Fibroblast of skin of scalp (primary cell): ENCODE data around the gene MAP1LC3A. TPM values are rescaled to one million over a fixed set of nuclear protein-coding genes. Genes with fewer than 3 reads are reported as not detected.
"Not testable (repeated sequence)": the region's sequence is repeated elsewhere in the genome, so short reads cannot be mapped to it uniquely, and the experiment has no call there.

Source experiments
- DNase-seq: peaks from one replicate; pipeline ENCODE4 v3.0.0-alpha.2; 2013
- polyA plus RNA-seq, 2 experiments: library from polyadenylated mRNA; unstranded; fragments of 120-200 nt; gene quantifications; one replicate each; pipeline ENCODE4 v1.2.1, GENCODE V29; 2013; ENCODE audit not compliant: insufficient read length in 2 of 2

MAP1LC3A gene
- polyA plus RNA-seq (2013, experiment 1 of 2; ENCODE audit: insufficient read length): 62.1 TPM
- polyA plus RNA-seq (2013, experiment 2 of 2; ENCODE audit: insufficient read length): 59.8 TPM

DNA sequence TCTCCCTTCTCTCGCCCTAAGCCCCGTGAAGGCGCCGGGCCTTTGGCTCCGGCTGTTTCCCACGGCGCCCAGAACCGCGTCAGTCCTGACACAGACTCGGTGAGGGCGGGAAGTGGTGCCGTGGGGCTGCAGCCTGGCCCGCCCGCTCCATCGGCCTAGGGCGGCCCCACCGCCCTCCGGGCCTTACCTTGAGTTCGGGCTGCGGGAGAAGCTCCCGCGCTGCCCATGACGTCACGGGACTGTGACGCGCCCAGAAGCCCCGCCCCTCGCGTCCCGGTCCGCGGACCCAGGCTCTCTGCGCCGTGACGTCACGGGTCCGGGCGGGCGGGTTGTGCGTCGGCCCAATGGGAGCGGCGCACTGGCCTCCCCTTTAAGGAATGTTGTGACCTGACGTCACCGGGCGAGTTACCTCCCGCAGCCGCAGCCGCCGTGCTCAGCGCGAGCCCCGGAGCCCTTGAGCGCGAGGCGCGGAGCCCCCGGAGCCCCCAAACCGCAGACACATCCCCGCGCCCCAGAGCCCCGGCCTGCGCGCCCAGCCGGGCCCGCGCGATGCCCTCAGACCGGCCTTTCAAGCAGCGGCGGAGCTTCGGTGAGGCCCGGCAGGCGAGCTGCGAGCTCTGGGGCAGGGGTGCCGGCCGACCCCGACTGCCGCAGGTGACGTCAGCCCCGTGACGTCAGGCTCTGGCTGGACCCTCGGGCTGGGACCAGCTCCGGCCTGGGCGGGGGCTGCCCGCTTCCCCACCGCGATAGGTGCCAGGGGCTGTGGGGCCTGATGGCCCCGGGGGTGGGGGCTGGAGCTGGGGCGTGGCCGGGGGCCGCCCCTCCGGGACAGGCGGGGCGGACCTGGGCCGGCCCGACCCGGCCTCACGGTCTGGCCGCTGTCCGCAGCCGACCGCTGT is at the start of gene MAP1LC3A:
Gene MAP1LC3A, plus strand, starts transcription at position 399 of the 899 bp plus-strand sequence. Its CDS starts 151 bp downstream, at position 550.
- DNase-seq: peak; percentile 98

- no peak for DNase-seq
These were observed 47.9 kb upstream of the MAP1LC3A start for GRCh38 chr20:34510575-34510974.

DNA sequence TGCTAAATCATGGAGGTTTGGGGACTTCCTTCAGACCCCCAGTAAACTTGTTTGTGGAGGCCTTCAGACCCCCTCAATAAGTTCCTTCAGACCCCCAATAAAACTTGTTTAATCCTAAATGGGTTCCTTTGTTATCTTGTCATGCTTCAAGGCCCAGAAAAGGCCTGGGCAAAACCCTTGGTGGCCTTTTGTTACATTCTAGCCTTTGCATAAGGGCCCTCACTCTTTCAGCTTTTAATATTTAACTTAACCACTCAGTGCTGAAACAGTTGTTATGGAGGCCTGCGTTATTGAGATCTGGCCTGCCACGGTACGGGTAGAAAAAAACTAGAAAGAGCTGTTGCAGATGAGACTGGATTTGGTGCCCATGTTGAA is 46.6 kb upstream of the MAP1LC3A start:
- DNase-seq: no peak

DNA sequence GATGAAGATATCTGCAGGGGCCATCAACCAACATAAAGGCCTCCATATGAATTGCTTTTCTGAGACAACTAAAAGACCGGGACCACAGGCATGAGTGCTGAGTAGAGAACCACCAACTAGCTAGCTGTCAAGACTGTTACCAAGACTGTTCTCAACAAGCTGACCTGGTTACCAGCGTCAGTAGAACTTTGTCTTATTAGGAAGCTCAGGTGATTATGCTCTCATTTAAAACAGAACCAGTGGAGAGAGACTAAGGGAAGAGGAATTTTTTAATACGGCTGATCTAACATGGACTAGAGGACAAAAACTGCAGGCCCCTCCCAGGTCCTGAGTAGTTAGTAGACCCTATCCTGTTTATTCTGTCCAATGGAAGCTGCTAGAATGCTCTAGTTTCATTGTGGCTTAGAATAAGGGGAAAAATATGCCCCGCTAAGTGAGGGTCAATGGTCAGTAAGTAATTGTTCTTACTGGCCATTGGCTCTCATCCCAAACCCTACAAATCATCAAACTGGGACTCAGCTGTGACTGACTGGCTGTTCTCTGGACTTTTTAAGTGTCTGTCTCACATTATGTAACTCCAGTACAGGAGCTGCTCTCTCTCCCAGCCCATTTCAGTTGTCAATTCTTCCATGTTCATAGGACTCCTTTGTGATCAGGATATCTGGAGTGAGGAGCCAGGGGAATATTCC is 46.1 kb upstream of the MAP1LC3A start:
- DNase-seq: no peak

DNA sequence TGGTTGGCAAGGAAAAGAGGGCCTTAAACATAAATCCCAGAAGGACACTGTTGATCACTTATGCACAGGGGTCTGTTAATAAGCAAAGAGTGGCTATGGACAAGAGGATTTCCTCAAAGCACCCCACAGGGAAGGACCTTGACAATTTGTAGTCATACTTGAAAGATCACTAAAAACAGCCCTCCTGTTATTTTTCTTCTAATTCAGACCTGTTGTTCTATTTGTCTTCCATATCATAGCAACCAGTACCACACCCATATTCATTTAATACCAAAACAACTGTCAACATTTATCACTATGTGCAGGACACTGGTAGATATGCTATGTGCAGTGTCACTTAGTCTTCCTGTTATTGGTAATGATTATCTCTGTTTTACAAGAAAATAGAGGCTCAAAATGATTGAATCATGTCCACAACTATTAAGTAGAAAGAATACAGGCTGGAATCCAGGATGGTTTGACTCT is 45.5 kb upstream of the MAP1LC3A start:
- no peak for DNase-seq

DNA sequence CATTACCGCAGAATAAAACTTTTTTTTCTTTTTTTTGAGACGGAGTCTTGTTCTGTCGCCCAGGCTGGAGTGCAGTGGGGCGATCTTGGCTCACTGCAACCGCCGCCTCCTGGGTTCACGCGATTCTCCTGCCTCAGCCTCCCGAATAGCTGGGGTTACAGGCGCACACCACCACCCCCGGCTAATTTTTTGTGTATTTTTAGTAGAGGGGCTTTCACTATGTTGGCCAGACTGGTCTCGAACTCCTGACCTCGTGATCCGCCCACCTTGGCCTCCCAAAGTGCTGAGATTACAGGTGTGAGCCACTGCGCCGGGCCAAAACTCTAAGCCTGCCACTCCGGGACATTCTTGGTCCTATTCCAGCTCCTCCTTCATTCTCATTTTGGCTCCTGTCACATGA is 44.5 kb upstream of the MAP1LC3A start:
- DNase-seq: not testable (repeated sequence)

GRCh38 chr20:34514897-34515483 is 43.5 kb upstream of the MAP1LC3A start:
- no peak for DNase-seq

DNA sequence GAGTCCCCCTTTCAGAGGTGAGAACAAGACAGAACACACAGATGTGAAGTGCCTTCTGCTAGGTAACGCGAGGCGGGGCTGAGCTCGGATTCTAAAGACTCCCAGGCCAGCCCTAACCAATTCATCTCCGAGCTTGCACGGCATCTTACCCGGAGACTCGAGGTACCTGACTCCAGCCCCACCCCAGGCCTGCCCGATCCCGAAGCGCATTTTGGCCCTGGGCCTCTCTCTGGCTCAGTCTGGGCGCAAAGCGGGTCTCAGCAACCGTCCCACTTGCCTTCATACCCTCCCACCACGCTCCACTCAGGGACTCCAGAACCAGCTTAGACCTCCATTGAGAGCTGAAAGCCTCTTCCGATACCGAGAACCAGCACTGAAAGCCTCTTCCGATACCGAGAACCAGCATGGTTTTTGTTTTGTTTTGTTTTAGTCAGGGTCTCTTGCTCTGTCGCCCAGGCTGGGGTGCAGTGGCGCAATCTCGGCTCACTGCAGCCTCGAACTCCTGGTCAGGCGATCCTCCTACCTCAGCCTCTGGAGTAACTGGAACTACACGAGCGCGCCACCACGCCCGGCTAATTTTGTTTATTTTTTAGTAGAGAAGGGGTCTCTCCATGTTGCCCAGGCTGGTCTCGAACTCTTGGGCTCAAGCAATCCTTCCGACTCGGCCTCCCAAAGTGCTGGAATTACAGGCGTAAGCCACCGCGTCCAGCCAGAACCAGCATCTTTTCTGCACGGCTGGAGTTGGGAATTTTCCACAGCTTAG is 42.9 kb upstream of the MAP1LC3A start:
- DNase-seq: peak; percentile 21

DNA sequence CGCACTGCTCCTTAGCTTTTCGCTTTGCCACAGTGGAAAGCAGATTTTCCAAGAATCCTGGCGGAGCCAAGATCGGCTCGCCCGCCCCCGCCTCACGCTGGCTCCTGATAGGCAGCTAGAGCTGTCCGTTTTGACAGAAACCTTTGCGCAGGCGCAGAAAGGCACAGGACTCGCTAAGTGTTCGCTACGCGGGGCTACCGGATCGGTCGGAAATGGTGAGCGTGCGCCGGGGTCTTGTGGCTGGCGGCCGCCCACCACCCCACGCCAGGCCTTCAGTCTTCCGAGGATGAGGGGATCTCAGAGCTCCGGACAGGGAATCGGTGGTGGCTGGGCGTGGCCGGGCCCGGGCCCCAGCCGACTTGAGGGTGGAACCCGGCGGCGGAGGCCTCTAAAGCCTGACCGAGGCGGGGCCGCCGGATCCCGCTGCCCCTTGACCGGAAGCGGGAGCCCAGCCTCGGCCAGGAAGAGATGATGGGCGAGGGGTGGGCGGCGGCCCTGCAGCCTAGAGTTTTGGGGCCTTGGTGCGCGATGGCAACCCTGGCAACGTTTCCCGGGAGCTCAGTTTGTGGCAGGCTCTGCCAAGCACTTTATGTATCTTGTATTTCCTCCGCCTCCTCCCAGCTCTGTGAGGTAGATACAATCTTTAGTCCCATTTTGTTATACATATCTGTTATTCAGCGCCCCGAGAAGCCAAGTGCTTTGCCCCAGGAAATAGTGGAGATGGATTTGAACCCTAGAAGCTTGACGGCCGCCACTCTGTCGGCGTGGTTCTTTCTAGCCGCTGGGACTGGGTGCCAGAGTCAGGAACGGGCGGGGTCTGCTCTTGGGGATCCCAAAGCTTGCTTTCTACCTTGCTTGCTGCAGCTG is 42.0 kb upstream of the MAP1LC3A start, which contains the start of gene DYNLRB1:
Gene DYNLRB1, plus strand, starts transcription at position 176 of the 867 bp plus-strand sequence. Its CDS starts 37 bp downstream, at position 213.
- peak; percentile 97 for DNase-seq

DNA sequence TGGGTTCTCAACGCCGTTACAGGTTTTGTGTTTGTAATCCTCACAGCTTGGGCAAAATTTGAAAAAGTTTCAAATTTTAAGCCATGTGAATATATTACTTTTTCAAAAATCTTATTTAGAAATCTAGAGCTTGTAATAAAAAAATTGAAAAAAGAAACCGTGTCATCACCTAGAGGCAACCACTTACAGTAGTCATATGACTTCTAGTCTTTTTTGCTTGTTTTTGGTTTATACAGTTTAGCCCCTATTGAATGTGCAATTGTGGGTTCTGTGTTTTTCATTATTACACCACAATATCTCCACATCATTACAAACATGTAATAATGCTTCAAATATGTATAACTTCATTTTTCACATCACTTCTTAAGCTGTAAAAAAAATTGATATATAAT is 41.4 kb upstream of the MAP1LC3A start:
- no peak for DNase-seq

GRCh38 chr20:34518863-34519262 is 39.7 kb upstream of the MAP1LC3A start:
- DNase-seq: not testable (repeated sequence)

GRCh38 chr20:34519841-34520240 is 38.7 kb upstream of the MAP1LC3A start:
- DNase-seq: not testable (repeated sequence)

GRCh38 chr20:34522969-34523871 is 35.3 kb upstream of the MAP1LC3A start:
- DNase-seq: peak; percentile 83

GRCh38 chr20:34524426-34524825 is 34.1 kb upstream of the MAP1LC3A start:
- DNase-seq: no peak

DNA sequence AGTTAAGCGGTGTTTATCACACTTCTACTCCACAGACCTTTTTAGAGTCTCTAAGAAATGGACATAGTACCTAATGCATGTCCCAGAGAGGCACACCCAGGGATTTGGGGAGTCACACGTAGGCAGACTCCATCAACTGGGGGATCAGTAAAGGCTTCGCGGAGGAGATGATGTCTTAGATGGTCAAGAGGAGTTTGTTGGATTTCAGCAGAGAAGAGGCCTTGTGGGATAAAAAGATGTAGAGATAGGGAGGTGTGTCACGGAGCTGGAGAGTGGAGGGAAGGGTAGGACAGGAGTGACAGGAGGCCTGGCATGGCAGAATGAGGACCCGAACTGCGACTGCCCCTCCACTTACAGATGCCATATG is 33.2 kb upstream of the MAP1LC3A start:
- no peak for DNase-seq

DNA sequence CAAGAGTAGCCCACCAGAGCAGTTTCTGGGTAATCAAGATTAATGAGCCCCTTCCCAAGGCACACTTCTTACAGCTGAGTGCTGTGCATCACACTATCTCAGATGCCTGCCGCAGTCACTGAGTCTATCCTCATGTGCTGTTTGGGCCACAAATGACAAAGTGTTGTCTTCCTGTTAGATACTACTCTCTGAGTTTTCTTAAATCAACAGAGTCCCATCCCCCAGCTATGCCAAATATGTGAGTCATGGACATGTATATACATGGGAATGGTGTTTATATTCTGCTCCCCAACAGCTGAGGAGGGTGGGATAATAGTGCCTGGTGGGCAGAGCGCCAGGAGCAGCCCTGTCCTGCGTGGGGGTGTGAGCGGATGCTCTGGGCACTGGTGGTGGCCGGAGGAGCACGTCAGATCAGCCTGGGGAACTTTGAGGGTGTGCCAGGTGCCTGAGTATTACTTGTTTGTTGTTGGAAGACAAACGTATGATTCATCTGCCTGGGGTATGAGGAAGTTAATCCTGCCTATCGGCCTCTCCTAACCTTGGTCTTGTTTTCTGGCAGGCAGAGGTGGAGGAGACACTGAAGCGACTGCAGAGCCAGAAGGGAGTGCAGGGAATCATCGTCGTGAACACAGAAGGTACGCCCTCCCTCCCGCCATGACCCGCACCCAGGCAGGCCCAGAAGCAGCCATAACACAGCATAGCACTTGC is 32.7 kb upstream of the MAP1LC3A start:
- peak; percentile 95 for DNase-seq

GRCh38 chr20:34526466-34526865 is 32.1 kb upstream of the MAP1LC3A start:
- DNase-seq: no peak

DNA sequence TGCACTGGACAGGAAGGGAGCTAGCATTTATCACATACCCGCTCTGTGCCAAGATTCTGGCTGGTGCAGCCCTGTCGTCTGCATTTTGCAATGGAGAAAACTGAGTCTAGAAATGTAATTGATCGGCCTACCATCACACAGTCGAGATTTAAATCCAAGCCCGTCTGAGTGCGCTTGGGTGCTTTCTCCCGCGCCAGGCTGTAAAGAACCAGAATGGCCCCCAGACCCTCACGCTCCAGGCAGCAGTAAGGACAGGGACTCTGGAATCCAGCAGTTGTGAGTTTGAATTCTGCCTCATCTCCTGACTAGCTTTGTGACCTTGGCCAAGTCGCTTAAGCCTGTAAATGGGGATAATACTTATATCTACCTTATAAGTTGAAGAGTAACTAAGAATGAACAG is 31.5 kb upstream of the MAP1LC3A start:
- no peak for DNase-seq

DNA sequence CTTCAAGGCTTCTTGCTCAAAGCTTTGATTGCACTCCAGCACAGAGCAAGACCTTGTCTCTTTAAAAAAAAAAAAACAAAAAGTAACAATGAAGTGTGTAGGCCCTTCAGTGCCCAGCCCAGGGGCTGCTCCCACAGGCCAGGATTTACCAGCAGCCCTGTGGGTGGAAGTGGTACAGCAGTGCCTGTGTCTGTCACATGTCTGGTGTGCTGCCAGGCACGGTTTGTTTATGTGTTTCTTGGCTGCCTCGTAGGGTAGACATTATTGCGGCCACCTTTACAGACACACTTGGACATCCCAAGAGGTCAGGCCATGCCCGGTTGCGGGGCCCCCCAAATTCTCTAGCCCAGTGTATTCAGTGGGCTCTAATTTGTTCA is 29.6 kb upstream of the MAP1LC3A start:
- DNase-seq: no peak

DNA sequence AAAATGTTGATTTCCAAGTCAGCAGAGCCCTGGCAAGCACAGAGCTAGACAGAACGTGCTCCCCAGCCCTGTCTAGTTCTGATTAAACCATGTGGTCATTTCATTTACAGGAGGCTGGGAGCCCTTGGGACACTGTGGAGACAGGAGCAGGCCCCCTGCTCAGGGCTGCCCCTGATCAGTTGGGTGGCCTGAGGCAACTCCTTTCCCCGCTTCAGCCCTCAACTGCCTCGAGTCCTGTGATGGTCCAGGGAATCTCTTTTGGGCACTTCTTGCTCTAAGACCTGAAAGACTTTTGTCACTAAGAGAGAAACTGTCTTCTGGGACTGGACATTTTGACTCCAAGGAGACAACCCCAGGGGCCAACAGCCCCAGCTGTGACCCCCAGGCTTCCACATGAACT is 28.8 kb upstream of the MAP1LC3A start:
- no peak for DNase-seq
